Esophagus (tissue), 2 donors: ENCODE data around the gene ARHGAP5. TPM values are rescaled to one million over a fixed set of nuclear protein-coding genes. Genes with fewer than 3 reads are reported as not detected.

Experiments
- H3K27ac ChIP-seq, 2 donors: one replicate each; pipeline ENCODE4 v1.5.1; 2013; ENCODE audit warnings: low read depth in 2 of 2, mild to moderate bottlenecking in 2 of 2, inconsistent platforms in 1 of 2, low read length in 1 of 2, moderate library complexity in 1 of 2
- H3K27me3 ChIP-seq, 2 donors: one replicate each; pipeline ENCODE4 v1.6.1; 2013; ENCODE audit warnings: low read length in 2 of 2, control low read depth in 1 of 2, mild to moderate bottlenecking in 1 of 2; ENCODE audit not compliant: insufficient read depth in 2 of 2, control insufficient read depth in 1 of 2
- H3K36me3 ChIP-seq, 2 donors: one replicate each; pipeline ENCODE4 v1.6.1; 2013; ENCODE audit warnings: low read length in 1 of 2; ENCODE audit not compliant: control insufficient read depth in 2 of 2, insufficient read depth in 2 of 2
- H3K4me1 ChIP-seq, 2 donors: one replicate each; pipeline ENCODE4 v1.6.1; 2013; ENCODE audit warnings: low read length in 1 of 2; ENCODE audit not compliant: control insufficient read depth in 2 of 2, insufficient read depth in 2 of 2
- H3K4me3 ChIP-seq, 2 donors: one replicate each; pipeline ENCODE4 v1.5.1; 2013; ENCODE audit warnings: low read length in 2 of 2, mild to moderate bottlenecking in 2 of 2, low read depth in 1 of 2, moderate library complexity in 1 of 2
- H3K9me3 ChIP-seq, 2 donors: one replicate each; pipeline ENCODE4 v1.6.1; 2013; ENCODE audit warnings: mild to moderate bottlenecking in 2 of 2, low read depth in 1 of 2, low read length in 1 of 2, moderate library complexity in 1 of 2; ENCODE audit not compliant: control insufficient read depth in 2 of 2, insufficient read depth in 1 of 2
- WGBS, 2 donors: extraction: QIAGEN DNeasy Blood & Tissue Kit; methylation state at CpG; one replicate each; pipeline ENCODE4 v1.1.7; 2013; 5-methylcytosine and 5-hydroxymethylcytosine counted together
- polyA plus RNA-seq, 2 donors: library from polyadenylated mRNA; stranded (reverse); fragments of 200-250 nt; gene quantifications; one replicate each; pipeline ENCODE4 v1.2.3, GENCODE V29; 2013
- donor health status: healthy with polysubstance abuse.
- donor health status: Bipolar disorder and iron deficiency.

The ARHGAP5 gene
- polyA plus RNA-seq, 2 donors = 22.3 to 32.7 TPM

DNA sequence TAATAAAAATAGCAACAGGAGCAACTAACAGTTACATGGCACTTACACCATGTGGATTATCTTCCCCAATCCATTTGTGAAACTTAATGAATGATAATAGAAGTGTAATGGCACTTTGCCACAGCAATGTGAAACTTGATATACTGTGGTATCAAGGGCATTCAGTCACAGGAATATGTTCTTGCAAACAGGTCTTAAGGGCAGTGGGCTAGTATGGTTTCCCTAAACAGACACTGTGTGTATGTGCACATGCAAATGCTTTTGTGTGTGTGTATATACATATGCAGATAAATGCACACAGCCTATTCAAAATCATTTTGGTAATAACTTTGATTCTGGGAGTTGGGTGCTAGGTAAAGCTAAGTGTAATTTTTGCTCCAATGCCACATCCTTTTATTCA is 26.2 kb upstream of the ARHGAP5 start:
- Histone ChIP-seq H3K4me1 (no peaks in the 10 kb centered on the region), H3K27me3 (no peaks in the 10 kb centered on the region), H3K4me3 (no peak overlapping the region), H3K9me3 (no peaks in the 10 kb centered on the region), H3K36me3 (no peaks in the 10 kb centered on the region), H3K27ac (no peak overlapping the region)

DNA sequence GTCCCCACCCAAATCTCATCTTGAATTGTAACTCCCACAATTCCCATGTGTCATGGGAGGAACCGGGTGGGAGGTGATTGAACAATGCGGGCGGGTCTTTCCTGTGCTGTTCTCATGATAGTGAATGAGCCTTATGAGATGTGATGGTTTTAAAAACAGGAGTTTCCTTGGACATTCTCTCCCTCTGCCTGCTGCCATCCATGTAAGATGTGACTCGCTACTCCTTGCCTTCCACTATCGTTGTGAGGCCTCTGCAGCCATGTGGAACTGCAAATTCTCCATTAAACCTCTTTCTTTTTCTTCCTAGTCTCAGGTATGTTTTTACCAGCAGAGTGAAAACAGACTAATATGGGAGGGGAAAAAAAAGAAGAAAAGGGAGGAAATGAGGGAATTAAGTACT is 22.6 kb upstream of the ARHGAP5 start:
- Histone ChIP-seq H3K27ac (no peak overlapping the region), H3K9me3 (no peaks in the 10 kb centered on the region), H3K36me3 (no peaks in the 10 kb centered on the region), H3K27me3 (no peaks in the 10 kb centered on the region), H3K4me1 (no peaks in the 10 kb centered on the region), H3K4me3 (no peak overlapping the region)
- 91% methylated on average over 5 of the region's 5 CpGs for WGBS, 2 donors

DNA sequence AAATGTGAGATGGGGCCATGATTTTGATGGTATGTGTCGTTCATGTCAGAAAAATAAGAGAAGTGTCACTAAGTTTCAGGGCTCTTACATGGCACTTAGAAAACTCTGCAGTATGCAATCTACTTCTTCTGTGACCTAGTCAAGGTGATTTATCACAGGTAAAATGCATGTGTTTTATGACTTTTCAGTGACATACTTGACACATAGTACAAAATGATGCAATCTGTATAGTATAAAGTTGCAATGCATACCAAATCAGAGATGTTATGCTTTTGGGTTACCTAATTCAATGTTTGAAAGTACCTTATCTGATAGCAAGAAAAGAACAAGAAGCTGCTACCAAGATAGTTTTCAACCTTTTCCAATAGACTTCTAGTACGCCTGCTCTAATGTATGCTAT is 21.9 kb upstream of the ARHGAP5 start:
- Histone ChIP-seq H3K4me1 (no peaks in the 10 kb centered on the region), H3K36me3 (no peaks in the 10 kb centered on the region), H3K27ac (no peak overlapping the region), H3K9me3 (no peaks in the 10 kb centered on the region), H3K27me3 (no peaks in the 10 kb centered on the region), H3K4me3 (no peak overlapping the region)
- 49 to 56% methylated on average over 2 of the region's 2 CpGs for WGBS, 2 donors

DNA sequence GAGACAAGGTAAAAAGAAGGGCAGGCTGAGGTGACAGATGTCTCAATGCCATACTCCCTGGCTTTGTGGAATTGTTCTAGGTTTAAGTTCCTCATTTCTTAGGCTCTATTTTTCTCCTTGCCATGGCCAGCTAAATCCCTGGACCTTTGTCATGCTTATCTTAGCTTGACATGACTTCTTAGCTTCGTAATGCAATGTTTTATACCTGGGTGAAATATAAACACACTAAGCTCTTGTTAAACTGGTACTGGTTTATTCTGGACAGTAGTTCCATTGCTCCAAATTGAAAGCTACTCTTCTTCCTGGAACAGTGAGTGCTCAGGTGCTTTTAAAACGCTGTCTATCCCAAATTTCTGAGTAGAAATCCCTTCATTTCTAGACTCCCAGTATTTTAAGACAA is 17.4 kb upstream of the ARHGAP5 start:
- Histone ChIP-seq H3K9me3 (no peaks in the 10 kb centered on the region), H3K27ac (peak overlapping the region in 1 of 2 donors; percentile 10), H3K4me1 (no peaks in the 10 kb centered on the region), H3K4me3 (no peak overlapping the region), H3K36me3 (no peaks in the 10 kb centered on the region), H3K27me3 (no peaks in the 10 kb centered on the region)
- WGBS, 2 donors = 33 to 47% methylated on average over 2 of the region's 2 CpGs

DNA sequence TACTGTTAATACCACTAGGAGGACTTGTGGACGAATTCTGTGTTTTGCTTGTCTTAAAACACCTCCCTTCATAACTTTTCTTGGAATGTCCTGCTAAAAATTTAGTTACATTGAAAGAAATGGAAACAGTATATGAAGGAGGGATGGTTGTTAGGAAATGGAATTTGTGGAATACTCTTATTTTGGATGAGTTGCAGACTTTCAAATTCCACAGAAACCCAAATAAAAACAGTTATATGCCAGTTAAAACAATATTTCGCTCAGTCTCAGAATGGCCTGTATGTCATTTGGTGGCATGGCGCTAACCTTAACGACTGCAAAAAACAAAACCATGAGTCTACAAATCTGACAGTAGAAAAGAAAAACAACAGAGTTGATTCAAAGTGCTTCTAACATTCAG is 12.2 kb upstream of the ARHGAP5 start:
- no peaks in the 10 kb centered on the region for H3K27me3 ChIP-seq
- WGBS, 2 donors = 87 to 89% methylated on average over 4 of the region's 4 CpGs
- H3K36me3 ChIP-seq = no peaks in the 10 kb centered on the region

DNA sequence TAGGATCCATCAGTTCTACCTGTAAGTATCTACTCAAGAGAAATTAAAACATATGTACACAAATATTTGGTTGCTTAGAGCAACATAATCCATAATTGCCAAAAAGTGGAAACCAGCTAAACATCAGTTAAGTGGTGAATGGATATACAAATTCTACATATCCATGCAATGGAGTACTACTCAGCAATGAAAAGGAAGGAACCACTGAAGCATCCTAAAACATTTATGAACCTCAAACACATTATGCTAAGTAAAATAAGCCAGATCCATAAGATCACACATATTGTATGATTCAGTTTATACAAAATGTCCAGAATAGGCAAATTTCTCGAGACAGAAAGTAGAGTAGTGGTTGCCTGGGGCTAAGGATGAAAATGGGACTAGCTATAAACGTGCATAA is 8.4 kb upstream of the ARHGAP5 start:
- Histone ChIP-seq H3K36me3 (no peaks in the 10 kb centered on the region), H3K27ac (no peak overlapping the region), H3K4me1 (no peaks in the 10 kb centered on the region), H3K27me3 (no peaks in the 10 kb centered on the region), H3K4me3 (no peak overlapping the region), H3K9me3 (no peaks in the 10 kb centered on the region)
- WGBS, 2 donors = 76 to 79% methylated on average over 2 of the region's 2 CpGs

More for the DNA sequence above, 12.2 kb upstream of the ARHGAP5 start:
- no peak overlapping the region for H3K4me3 ChIP-seq
- no peaks in the 10 kb centered on the region for H3K9me3 ChIP-seq
- no peaks in the 10 kb centered on the region for H3K4me1 ChIP-seq
- no peak overlapping the region for H3K27ac ChIP-seq

DNA sequence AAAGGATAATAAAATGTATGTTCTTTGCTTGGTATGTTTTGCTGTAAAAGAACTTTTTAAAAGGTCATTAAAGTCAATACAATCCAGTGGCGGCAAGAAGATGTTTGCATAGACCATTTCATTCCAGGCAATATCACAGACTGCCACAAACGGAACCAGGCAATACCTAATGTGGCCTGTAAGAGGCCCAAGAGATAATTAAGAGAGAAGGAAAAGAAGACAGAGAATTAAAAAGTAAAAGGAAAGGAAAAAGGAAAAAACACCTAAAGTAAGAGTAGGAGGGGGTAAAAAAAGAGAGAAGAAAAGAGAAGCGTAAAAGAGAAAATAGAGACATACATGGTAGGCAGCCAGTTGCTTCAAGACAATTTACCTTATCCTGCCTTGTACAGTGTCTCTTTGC is 6.8 kb upstream of the ARHGAP5 start:
- Histone ChIP-seq H3K27me3 (no peaks in the 10 kb centered on the region), H3K9me3 (no peaks in the 10 kb centered on the region), H3K27ac (no peak overlapping the region), H3K36me3 (no peaks in the 10 kb centered on the region), H3K4me3 (no peak overlapping the region), H3K4me1 (no peaks in the 10 kb centered on the region)
- WGBS, 2 donors = 89 to 96% methylated on average over 3 of the region's 3 CpGs

DNA sequence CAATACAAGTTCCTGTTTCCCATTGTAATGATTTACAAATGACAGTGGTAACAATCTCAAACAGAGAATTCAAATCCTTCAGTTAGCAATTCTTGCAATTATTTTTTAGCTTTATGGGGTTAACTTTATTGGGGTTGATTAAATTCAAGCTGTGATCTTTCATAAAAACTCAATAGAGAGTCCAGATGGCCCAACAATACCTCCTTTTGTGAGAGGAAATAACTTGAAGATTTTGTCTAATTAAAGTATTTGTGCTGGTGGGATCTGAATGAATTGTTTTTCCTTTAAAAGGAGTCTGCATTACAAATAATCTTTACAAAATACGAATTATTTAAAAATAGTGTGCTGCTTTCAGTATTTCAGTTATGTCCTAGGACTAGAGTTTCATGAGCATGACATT is 4.4 kb upstream of the ARHGAP5 start:
- no peaks in the 10 kb centered on the region for H3K4me1 ChIP-seq
- H3K36me3 ChIP-seq = no peaks in the 10 kb centered on the region
- no peak overlapping the region for H3K4me3 ChIP-seq
- no peaks in the 10 kb centered on the region for H3K27me3 ChIP-seq
- WGBS, 2 donors = 87 to 88% methylated on average over 1 of the region's 1 CpG
- H3K27ac ChIP-seq = no peak overlapping the region
- no peaks in the 10 kb centered on the region for H3K9me3 ChIP-seq

DNA sequence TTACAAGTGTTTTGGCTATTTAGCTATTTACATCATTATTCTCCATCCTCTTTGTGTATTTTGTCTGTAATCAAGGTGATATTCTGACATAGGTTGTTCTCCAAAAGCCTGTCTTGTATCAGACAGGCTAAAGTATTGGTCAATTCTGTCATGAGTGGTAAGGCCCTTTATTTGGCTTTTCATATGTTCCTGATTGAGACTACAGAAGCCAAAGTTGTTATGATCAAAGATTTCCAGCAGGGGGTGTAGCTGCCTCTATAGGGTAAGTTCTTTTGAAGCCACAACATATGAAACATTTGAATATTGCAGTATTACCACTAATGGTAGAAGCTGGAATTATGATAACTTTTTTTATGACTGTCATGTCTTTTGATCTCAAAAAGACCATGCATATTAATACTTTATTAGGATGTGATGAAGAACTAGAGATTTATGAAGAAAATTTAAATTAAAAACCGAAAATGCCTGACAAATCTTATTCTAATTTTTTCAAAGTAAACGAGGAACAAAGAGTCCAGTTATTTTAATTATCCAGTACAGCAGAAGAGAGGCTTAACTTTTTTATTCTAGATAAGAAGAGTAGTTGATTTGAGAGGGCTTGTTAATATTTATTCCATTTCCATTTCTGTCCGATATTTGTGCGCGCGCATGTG is 3.4 kb upstream of the ARHGAP5 start:
- H3K36me3 ChIP-seq = no peaks in the 10 kb centered on the region
- no peaks in the 10 kb centered on the region for H3K9me3 ChIP-seq
- H3K27me3 ChIP-seq = no peaks in the 10 kb centered on the region
- H3K4me3 ChIP-seq = no peak overlapping the region
- H3K4me1 ChIP-seq = no peaks in the 10 kb centered on the region
- H3K27ac ChIP-seq = no peak overlapping the region
- 87 to 88% methylated on average over 6 of the region's 6 CpGs for WGBS, 2 donors

DNA sequence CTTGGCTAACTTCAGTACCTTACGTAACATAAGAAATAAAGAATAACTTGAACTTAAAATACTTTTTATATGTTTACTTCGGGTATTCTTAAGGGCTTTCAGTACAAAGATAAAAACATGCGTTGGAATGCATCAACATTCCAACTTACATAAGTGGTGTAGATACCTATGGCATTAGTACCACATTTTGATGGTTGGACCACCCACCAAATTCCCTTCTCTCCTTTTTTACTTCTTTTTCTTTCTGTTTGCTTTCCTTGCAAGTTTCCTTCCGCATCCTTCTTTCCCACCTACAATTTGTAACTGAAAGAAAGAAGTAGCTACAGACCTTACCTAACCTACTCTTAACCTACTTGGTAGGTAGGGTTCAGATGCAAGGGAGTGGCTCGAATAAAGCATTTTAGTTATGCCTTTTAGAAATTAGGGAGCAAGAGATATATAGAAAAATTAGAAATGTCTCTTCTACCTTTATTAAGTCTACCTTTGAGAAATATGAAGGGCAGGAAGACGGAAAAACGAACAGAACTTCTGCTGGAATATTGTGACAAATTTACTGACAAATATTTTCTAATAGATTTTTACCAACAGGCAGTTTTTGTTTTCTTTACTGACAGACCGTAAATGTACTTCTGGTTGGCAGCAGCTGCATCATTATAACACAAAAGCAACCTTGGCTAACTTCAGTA is 2.1 kb upstream of the ARHGAP5 start:
- WGBS, 2 donors = 40 to 49% methylated on average over 8 of the region's 8 CpGs

More for the DNA sequence above, 2.1 kb upstream of the ARHGAP5 start:
- Histone ChIP-seq H3K27ac (peak overlapping the region in 1 of 2 donors; percentile 72), H3K27me3 (no peaks in the 10 kb centered on the region), H3K4me1 (no peaks in the 10 kb centered on the region), H3K36me3 (no peaks in the 10 kb centered on the region), H3K4me3 (peak overlapping the region in 1 of 2 donors; percentile 81), H3K9me3 (no peaks in the 10 kb centered on the region)
